Measurements from ENCODE around the gene CTIF.
"Not testable (repeated sequence)": the region's sequence is repeated elsewhere in the genome, so short reads cannot be mapped to it uniquely, and the experiment has no call there.

The CTIF gene

DNA sequence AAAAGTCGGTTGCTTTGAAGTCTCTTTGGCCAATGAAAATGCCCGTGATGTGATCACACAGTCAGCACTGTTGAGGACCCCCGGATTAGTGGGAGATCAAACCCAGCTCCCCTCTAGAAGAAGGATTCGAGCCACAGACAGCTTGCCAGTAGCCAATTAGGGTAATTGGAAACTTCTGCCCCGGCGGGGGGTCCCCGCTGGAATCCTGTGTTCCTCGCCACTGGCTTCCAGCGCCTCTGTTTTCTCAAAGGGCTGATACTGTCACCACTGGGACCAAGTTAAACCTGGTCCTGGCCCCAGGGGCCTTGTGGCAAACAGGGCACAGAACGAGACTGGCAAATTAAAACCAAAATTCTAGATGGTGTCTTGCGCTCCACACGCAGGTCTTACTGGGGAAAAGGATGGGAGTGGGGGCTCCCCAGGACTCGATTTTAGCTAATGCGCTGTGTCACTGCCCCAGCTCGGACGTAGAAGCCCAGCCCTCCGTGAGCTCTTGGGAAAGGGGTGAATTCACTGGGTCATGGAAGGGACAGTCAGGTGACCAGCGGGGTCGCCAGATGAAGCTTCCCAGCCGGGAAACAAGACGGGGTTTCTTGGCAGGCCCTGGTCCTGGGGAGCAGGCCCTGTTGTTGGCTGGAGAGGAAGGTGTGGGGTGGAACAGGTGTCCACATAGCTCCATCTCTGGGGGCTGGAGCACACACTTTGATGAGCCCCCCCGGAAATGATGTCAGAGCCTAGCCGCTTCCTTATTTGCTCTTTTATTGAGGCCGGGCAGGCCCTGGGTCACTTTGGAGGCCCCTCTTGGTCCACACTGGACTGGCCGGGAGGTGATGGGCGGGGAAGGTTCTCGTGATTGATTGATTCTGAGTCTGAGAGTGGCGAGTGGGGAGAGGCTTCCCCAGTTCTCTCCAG lies 321.7 kb downstream of the CTIF start:
- no peak for DNase-seq

DNA sequence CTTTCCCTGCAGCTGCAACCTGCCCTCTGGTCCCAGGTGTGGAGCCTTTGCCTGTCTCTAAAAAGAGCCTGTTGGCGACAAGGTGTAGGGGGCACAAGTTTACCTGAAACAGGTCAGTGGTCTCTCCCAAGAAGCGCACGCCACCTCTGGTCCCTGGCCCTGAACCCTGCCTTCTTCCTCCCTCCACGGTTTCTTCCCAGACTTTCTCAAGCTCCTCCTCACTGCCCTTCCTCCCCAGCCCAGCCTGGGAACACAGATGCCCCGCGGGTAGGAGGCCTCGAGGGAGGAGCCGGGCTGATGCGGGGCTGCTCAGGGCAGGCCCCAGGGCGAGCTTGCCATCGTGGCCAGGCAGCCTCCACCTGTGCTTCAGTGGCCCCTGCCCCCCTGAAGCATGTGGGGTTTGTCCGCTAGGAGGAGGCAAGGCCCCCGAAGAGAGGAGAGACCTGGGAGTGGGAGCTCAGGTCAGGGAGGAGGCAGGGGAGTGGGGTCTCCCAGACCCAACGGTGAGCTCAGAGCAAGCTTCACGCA lies 322.4 kb downstream of the CTIF start:
- DNase-seq: no peak

DNA sequence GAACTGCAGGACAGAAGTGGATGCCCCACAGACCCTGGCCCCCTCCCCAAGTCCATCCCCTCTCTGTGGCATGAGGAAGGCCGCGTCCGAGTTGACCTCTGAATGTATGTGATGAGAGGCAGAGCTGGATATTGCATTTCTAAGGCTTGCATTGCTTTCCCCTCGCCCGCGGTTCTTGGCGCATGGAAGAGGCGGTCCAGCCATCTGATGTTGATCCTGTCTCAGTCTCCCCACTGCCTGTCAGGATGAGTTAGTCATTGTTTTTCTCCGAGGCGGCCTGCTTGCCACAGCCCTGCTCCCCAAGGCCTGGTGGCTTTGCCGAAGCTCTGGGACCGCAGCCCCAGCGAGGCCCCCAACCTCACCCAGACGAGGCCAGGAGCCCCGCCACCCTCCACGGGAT lies 323.3 kb downstream of the CTIF start:
- no peak for DNase-seq

DNA sequence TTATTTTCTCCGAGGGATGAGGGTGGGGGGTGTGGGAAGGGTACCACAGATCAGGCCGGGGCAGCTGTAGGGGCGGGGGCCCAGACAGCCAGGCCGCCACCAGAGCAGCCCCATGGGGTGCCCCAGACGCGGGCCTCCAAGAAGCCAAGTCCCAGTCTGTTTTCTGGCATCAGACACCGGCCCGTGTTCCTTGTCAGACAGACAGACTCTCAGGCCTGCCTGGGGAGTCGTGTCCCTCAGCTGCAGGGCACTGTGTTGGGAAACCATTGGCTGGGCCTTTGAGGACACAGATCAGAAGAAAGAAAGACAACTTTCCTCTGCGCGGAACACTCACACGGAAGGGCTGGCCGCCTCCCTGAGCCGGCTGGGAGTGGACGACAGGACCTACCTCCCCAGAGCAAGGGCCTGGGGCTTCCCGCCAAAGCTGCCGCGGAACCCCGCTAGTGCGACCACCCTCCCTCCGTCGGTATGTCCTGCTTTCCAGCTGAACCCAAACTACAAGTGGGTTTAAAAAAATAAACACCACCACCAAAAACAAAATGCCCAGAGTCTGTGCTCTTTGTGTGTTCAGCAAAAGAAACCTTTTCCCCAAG lies 323.9 kb downstream of the CTIF start:
- DNase-seq: no peak

DNA sequence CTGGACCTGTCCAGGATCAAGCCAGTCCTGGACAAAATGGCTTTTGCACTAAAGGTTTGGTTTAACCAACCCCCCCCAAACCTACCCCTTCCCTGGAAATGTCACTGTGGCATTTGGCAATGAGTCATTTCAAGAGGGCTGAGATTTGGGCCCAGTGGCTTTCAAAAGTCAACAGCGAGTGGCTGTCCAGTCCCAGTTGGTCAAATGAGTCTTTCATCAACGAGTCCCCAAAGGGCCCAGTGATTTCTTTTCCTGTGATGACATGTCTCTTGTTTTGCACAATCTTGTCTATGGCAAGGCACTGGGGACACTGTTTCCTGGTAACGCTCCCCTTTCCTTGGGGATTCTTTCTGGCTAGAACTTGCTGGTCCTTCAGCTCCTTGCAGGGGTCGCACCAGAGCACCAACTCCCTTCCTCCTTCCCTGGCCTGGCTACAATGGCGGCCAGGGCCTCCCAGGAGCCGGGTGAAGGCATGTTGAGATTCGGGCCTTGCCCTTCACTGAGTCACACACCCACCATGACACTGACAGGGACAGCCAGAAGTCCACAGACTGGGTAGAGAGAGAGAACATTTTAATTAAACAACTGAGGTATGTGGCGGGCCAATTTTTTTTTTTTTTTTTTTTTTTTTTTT lies 324.7 kb downstream of the CTIF start:
- DNase-seq: no peak

DNA sequence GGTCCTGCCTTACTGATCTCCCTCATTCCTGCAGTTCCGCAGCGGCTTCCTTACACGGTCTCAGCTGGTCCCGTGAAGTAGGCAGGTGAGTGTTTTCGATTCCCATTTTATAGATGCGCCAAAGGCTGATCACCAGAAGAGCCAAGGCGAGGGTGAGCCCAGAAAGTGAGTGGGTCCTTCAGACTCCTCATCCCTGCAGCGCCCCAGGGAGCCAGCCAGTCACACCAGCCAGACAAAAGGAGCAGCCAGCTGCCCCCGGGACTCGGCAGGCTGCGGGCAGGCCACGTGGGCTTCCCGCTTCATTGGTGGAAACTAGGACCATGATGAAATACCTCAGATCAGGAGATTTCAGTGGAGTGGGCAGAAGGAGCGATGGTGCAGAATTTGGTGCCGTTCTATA lies 326.0 kb downstream of the CTIF start:
- DNase-seq: no peak

DNA sequence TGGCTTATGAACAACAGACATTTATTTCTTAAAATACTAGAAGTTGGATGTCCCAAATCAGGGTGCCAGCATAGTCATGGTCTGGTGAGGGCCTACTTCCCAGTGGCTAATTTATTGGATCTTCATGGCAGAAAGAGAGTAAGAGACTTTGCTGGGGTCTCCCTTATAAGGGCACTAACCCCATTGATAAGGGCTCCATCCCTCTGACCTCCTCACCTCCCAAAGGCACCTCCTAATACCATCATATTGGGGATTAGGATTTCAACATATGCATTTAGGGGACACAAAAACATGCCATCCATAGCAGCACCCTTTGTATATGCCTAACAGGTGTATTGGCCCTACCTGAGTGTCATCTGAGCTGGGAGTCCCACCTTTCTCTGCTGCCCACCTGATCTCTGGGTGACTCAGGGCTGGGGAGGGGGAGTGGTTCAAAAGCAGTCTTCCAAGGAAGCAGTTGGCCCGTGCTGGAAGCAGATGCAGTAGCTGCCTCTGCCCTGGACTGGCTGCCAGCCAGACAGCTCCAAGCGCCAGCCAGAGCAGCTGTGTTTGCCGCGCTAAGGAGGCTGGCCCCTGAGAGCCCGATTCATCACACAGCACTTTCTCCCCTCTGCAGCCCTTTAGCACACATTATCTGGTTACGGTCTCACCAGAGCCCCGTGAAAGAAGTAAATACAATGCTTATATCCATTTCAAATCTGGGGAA lies 327.4 kb downstream of the CTIF start:
- no peak for DNase-seq

DNA sequence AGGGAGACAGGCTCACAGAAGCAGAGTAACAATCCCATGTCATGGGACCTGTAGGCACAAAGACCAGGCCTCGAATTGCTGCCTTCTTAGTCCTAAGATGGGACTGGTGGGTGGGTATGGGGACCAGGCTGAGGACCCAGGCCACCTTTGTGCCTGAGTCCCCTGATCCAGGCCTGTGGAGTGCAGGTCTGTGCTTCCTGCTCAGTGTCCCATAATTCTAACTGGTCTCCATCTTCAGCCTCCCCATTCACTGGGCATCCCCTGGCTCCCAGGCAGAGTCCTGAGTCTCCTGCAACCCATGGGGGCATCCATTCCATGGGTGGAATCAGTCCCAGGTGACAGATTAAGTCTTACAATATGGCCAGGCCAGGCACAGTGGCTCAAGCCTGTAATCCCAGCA lies 328.0 kb downstream of the CTIF start:
- DNase-seq: no peak

DNA sequence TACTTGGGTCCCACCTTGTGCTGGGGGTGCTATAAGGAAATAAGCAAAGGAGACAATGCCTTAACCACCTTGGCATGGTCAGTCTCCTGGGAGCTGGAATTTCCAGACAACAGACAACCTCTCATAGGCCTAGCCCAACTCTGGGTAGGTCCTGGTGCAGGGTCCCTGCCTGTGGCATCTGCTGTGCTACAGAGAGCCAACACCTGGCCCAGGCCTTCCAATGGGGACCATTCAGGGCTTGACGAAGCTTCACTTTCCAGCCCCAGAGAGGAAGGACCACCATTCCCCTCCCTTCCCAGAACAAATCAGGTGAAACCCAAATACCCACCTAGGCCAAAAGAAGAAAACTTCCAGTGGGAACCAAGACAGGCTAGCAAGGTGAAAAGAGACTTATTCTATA lies 329.1 kb downstream of the CTIF start:
- no peak for DNase-seq

DNA sequence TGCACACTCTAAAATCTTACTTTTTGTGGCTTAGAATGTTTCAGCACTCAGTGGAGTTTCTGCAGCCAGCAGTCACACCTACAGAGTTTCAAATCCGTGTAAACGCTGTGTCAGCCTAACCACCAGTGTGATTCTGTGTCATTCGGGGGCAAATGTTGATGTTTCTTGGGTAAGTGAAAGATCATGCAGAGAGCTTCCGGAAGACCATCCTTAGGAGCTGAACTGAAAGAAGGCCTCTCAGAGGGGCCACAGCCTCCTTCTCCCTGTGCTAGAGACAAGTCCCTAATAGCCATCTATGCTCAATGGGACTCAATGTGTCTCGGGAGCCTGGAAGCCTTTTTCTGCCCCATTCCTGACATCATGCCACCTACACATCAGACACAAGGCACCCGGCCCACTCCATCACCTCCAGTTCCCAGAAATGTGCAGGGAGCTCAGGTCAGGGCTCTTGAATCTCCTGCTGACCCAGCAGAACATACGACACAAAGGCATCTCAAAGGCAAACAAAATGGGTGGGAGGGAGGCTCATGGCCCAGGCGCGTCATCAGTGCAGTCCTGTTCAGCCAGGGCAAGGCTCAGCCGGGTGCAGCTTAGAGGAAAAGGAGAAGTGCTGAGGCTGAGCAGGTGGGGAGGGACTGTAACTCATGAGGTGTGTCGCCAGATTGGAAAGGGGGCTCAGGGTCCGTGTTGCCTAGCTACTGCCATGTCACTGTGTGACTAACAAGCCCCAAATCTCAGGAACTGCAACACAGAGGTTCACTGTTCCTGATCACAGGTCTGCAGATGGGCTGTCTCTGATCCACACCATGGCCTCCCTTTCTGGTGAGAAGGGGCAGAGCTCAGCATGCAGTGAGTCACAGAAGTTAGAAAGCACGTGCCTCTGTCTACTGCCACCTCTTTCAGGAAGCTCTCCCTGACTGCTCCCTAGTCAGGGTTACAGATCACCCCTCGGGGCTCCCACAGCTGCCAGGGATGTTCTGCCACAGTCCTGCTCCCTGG lies 329.9 kb downstream of the CTIF start:
- no peak for DNase-seq

DNA sequence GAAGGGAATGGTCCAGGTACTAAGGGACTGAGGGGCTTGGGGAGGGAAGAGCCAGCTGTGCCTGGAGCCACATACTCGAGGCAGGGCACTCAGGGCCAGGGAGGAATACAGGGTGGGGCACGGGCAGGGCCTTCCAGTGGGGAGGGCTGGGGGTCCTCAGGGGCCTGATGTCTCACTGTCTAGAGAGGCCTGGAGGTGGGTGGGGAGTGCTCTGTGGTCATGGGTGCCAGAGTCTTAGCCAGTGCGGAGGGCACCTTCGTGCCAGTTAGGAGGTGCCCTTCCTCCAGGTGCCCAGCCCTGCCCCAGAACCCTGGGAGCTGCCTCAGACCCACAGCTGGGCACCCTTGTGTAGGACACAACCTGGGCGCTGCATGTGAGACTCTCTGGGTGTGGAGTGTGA lies 330.8 kb downstream of the CTIF start:
- DNase-seq: no peak

DNA sequence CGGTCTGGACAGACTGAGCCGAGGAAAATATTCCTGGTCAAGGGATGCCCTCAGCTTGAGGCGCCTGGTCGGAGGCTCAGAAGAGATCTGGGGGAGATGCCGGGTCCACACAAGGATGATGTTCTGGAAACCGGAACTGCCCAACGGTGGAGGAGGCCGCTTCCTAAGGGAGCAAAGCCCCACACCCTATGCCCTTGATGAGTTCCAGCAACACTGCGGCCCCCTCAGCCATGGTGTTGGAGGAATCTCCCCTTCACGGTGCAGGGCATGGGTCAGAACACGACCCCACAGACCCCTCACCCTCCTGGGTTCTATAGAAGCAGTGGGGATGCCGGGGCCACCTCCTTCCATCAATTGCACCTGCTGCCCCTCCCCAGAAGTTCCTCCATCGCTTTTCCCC lies 332.1 kb downstream of the CTIF start:
- not testable (repeated sequence) for DNase-seq

DNA sequence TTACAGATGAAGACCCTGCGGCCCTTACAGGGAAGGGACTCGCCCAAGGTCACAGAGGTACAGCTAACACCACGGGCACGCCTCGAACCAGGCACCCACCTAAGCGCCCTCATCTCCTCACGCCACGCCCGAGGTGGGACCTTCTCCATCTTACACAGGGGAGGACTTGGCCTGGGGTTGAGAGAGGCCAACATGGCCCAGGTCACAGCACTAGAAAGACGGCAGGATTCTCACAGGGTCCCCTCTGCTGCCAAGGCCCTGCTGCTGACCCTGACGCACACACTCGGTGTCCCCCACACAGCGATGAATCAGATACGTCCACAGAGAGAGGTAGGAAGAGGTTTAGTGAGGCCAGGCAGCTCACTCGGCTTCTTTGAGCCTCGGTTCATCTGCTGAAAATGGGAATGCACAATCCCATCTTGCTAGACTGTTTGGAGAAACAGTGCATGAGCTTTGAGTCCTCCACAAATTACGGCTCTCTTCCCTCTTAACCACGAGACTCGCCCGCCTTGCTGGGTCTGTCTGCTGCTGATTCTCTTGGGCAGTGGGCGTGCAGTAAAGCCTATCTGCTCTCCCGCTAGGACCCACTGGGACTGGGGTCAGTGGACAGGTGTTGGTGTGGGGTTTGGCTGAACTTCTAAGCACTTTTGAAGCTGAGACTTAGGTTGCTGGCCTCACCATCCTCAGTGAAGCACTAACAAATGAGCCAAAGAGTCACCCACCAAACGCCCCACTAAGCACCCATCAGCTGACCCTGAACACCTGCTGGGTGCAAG lies 332.7 kb downstream of the CTIF start:
- no peak for DNase-seq

DNA sequence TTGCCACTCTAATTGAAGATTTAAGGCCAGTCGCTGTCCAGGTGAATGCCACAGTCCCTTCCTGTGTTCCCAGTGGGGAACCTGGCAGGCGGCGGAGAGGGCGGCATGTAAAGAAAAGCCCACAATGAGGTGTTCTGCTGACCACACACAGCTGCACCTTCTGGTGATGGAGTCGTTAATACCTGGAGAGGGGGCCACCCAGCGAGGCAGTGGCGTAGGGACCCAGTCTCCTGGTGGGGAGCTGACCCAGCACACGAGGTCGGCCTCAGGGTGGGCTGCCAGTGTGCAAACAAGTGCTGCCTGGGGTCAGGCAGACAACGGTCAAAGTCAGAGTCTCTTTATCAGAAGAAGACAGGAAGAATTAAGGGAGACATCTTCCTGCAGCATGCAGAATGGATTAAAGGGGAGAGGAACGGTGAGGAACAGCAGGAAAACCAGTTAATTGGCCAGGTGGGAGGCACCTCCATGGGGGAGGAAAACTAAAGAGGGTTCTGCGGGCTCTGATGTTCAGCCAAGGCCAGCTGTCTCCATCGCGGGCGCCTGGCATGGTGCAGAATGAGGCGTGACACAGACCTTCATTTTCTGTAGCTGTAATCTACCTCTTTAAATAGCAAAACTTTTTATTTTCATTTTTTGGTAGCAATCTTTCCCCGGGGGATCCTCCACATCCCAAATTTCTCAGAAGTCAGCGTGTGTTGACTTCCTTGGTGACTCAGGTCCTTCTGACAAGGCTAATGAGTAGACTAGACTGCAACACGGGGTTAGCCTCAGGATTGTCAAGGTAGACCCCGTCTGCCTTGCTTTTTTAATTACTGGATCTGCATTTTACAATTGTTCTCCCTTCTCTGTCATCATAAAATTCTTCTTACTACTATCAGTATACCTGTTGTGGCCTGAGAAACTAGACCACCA lies 333.7 kb downstream of the CTIF start:
- DNase-seq: no peak

DNA sequence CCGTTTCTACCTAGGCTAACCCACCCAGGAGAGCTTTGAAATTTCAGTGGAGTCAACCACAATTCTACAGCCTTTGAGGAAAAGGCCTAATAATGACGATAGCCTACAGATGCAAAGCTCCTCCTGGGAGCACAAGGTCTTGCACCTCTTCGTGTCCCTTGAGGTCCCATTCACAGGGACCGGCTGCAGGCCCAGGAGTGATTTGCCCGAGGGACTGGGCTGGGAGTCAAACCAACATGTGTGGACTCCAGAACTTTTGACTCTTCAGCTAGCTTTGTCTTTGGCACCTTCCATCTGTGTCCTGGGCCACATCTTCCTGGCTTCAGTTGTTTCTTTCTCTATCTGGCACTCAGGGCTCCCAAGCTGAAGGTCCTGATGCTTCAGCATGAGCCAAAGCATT lies 335.4 kb downstream of the CTIF start:
- DNase-seq: no peak

DNA sequence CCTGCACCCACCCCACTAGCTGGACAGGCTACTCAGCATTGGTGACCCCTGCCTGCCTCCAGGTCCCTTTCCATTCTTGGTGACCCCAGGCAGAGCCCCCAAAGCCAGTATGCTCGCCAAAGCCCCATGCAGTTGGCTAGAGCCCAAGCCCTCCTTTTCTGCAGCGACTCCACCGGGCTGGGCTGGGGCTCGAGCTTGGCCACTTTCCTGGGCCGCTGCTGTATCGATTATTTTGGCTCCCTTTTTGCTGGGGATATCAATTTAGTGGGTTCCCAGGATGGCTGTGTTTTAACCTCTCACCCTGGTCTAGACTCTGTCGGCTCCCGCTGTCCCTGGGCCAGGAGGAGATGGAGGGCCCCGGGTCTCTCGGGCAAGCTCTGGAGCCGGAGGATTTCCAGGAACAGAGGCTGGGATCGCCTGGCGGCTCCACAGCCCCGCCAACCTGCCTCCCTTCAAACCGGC lies 335.9 kb downstream of the CTIF start:
- no peak for DNase-seq

DNA sequence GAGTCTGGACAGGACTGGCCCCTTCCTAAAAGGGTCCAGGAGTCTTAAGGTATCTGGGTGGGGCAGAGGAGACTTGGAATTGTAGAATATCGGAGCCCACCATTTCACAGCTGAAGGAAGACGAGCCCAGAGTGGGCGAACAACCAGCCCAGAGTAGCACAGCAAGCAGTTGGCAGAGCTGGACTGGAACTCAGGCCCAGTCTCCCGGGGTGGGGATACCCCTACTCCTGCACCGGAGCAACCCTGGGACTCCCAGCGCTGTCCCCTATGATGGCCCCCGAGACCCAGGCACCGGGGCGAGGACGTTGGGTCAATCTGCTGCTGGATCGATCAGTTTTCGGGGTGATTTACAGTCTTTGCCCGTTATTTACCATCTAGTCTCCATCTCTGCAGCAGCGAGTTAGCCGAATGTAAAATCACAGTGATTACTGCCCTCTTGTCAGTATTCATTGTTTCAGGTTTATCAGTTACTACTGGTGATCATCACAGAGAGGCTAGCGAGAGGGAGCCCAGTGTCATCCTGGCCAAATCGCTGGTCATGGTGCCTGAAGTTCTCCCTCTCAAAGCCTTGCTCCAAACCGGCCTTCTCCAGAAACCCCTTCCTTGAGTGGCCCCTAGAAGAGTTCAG lies 336.6 kb downstream of the CTIF start:
- DNase-seq: no peak

DNA sequence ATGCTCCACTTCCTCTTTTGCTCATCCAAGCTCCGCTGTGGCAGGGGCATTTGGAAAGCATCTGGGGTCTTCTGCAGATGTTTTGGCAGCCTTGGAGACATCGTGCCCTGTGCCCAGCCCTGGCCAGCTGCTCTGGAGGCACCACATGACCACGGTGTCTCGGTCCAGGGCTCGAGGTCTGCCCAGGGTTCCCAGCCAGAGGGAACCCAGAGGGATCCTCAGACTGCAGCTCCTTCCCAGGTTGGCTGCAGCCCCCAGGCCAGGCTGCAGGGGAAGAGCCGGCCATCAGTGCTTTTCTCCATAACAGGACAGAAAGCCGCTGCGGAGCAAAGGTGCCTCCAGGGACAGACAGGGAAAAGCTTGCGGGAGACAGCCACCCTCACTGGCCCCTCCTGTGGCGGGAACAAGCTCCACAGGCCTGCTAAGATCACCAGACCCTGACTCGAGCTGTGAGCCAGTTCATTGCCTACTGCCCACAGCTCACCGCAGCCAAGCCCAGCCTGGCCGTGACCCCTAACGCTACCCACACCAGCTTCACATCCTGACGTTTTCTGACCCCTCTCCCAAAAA lies 337.2 kb downstream of the CTIF start:
- no peak for DNase-seq

DNA sequence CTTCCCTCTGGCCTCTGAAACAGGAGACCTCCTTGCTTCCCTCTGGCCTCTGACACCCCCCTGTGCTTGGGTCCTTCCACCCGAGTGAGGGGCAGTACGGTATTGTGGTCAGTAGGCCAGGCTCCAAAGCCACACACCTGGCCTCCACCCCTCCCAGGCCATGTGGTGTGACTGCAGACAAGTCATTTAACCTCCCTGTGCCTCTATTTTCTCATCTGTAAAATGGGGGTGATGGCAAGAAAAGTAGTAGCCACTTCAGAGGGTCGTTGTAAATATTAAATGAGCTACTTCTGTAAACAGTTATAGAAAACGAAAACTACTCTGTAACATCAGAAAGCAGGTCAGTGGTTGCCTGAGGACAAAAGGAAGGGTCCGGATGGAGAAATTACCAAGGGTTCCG lies 337.8 kb downstream of the CTIF start:
- DNase-seq: no peak
